HG03060 (cell line): Measurements from ENCODE around the gene CABLES1.
"Not testable (repeated sequence)": the region's sequence is repeated elsewhere in the genome, so short reads cannot be mapped to it uniquely, and the experiment has no call there.

Source experiments
- ATAC-seq: cut with Tn5 transposase; IDR thresholded peaks from one replicate; pipeline ENCODE4 v1.9.1; 2021; ENCODE audit warnings: low read depth, moderate number of reproducible peaks; ENCODE audit not compliant: unreplicated experiment

Gene CABLES1

GRCh38 chr18:23259701-23260681, 124.7 kb downstream of the CABLES1 start:
- ATAC-seq, result no peak

- no peak for ATAC-seq
These were observed 125.8 kb downstream of the CABLES1 start for GRCh38 chr18:23260926-23261590.

- ATAC-seq, result no peak
These were observed 128.4 kb downstream of the CABLES1 start for GRCh38 chr18:23263551-23264235.

GRCh38 chr18:23265682-23266399, 130.6 kb downstream of the CABLES1 start:
- no peak for ATAC-seq

GRCh38 chr18:23266717-23267446, 131.6 kb downstream of the CABLES1 start:
- ATAC-seq, result no peak

GRCh38 chr18:23267447-23267776, 132.1 kb downstream of the CABLES1 start:
- no peak for ATAC-seq

GRCh38 chr18:23268641-23269040, 133.4 kb downstream of the CABLES1 start:
- ATAC-seq, result no peak

GRCh38 chr18:23269068-23269467, 133.8 kb downstream of the CABLES1 start:
- ATAC-seq, result not testable (repeated sequence)

- no peak for ATAC-seq
These were observed 134.6 kb downstream of the CABLES1 start for GRCh38 chr18:23269928-23270327.

GRCh38 chr18:23270986-23271680, 135.8 kb downstream of the CABLES1 start:
- no peak for ATAC-seq

- no peak for ATAC-seq
These were observed 137.4 kb downstream of the CABLES1 start for GRCh38 chr18:23272498-23273232.

- ATAC-seq, result no peak
These were observed 138.2 kb downstream of the CABLES1 start for GRCh38 chr18:23273443-23273966.

GRCh38 chr18:23274638-23275482, 139.6 kb downstream of the CABLES1 start:
- ATAC-seq, result no peak

- ATAC-seq, result no peak
These were observed 141.2 kb downstream of the CABLES1 start for GRCh38 chr18:23276451-23276850.

- no peak for ATAC-seq
These were observed 142.1 kb downstream of the CABLES1 start for GRCh38 chr18:23277399-23277798.

GRCh38 chr18:23279931-23280330, 144.6 kb downstream of the CABLES1 start:
- no peak for ATAC-seq

GRCh38 chr18:23280844-23281243, 145.6 kb downstream of the CABLES1 start:
- ATAC-seq, result no peak
